Panc1 (cell line): ENCODE measurements around the gene A2M. TPM values are rescaled to one million over a fixed set of nuclear protein-coding genes. Genes with fewer than 3 reads are reported as not detected.

ENCODE experiments used
- ATAC-seq: fragments of 200-7000 bp; cut with Tn5 transposase; 2 replicates; pipeline ENCODE4 v1.9.1; 2020; ENCODE audit warnings: mild to moderate bottlenecking, moderate library complexity
- BruUV-seq: library from RNA; stranded (reverse); fragments of 400-500 nt; replicated peaks from 2 replicates; lab custom pipeline; 2021; lab: Mats Ljungman, UMichigan
- CTCF ChIA-PET: fragments of 300-600 bp; sonication (Branson Sonifier 250); formaldehyde crosslinking; loops from one replicate; lab custom pipeline; 2022; ENCODE audit warnings: antibody characterized with exemption; lab: Charles Lee
- POLR2A ChIA-PET: fragments of 300-600 bp; sonication (Branson Sonifier 250); formaldehyde crosslinking; loops from one replicate; lab custom pipeline; 2022; ENCODE audit warnings: antibody characterized with exemption; lab: Charles Lee
- DNase-seq: peaks from one replicate; pipeline ENCODE4 v3.0.0-alpha.2; 2010; ENCODE audit warnings: low read depth, low spot score
- H3K27ac ChIP-seq: 2 replicates; pipeline ENCODE4 v1.5.1; 2011; ENCODE audit warnings: mild to moderate bottlenecking, low read length, inconsistent platforms
- H3K27me3 ChIP-seq: fragments of 200-500 bp; sonication (Bioruptor generic); 2 replicates; pipeline ENCODE4 v1.6.0; 2014; ENCODE audit warnings: low read length, inconsistent platforms; ENCODE audit not compliant: control insufficient read depth, insufficient read depth
- H3K36me3 ChIP-seq: fragments of 200-500 bp; sonication (Bioruptor generic); 2 replicates; pipeline ENCODE4 v1.5.1; 2014; ENCODE audit warnings: inconsistent platforms, mild to moderate bottlenecking, low read length, moderate library complexity; ENCODE audit not compliant: control insufficient read depth, insufficient read depth
- H3K4me1 ChIP-seq: 2 replicates; pipeline ENCODE4 v1.5.1; 2011; ENCODE audit warnings: inconsistent platforms, mild to moderate bottlenecking, low read length, moderate library complexity; ENCODE audit not compliant: control insufficient read depth, insufficient read depth
- H3K4me3 ChIP-seq, 2 experiments: 2 replicates each; pipeline ENCODE4 v1.5.1; 2011 to 2012; ENCODE audit warnings: low read depth in 2 of 2, low read length in 2 of 2, mild to moderate bottlenecking in 2 of 2, inconsistent platforms in 1 of 2, moderate library complexity in 1 of 2
- H3K9me3 ChIP-seq: fragments of 200-500 bp; sonication (Bioruptor generic); 2 replicates; pipeline ENCODE4 v1.5.1; 2014; ENCODE audit warnings: low read depth, mild to moderate bottlenecking, inconsistent platforms, low read length, moderate library complexity; ENCODE audit not compliant: control insufficient read depth, insufficient read depth
- POLR2AphosphoS5 ChIP-seq: IDR thresholded peaks from 2 replicates; pipeline ENCODE4 v1.6.1; 2012; ENCODE audit warnings: mild to moderate bottlenecking, low read depth, low read length, moderate library complexity
- SIN3A ChIP-seq: IDR thresholded peaks from 2 replicates; pipeline ENCODE4 v1.6.1; 2012; ENCODE audit warnings: low read depth, mild to moderate bottlenecking, low read length, moderate library complexity, borderline replicate concordance; ENCODE audit not compliant: insufficient read depth
- TCF7L2 ChIP-seq: IDR thresholded peaks from 2 replicates; pipeline ENCODE4 v1.6.1; 2011; ENCODE audit warnings: mild to moderate bottlenecking, low read depth, low read length, inconsistent platforms
- in situ Hi-C: cut with HindIII; loops from 2 replicates; pipeline ENCODE4 v1.10.0; 2016; ENCODE audit warnings: low sequenced_read_pairs, low pct_unique_long_range_greater_than_20kb
- intact Hi-C: fragments of 100-400 bp; cut with micrococcal nuclease; formaldehyde crosslinking; loops from one replicate; pipeline ENCODE4 v1.10.0; 2022; ENCODE audit not compliant: unreplicated experiment
- total RNA-seq: library from RNA; stranded (reverse); gene quantifications from one replicate; pipeline ENCODE4 v1.2.1, GENCODE V29; 2021; ENCODE audit not compliant: unreplicated experiment
- TF ChIP-seq, protein P1 (sequence below), 2 experiments: IDR thresholded peaks; 2 replicates each; pipeline ENCODE4 v1.6.1; 2011 to 2012; ENCODE audit warnings: low read depth in 2 of 2, control low read depth in 1 of 2, low read length in 1 of 2, mild to moderate bottlenecking in 1 of 2, moderate library complexity in 1 of 2; ENCODE audit not compliant: insufficient read depth in 1 of 2
- TF ChIP-seq, protein P2 (sequence below): fragments of 450-650 bp; IDR thresholded peaks from 2 replicates; pipeline ENCODE4 v1.5.1; 2017; ENCODE audit warnings: mild to moderate bottlenecking

A2M gene
- total RNA-seq, 1 experiment from 2014 or later = 2.1 TPM

DNA sequence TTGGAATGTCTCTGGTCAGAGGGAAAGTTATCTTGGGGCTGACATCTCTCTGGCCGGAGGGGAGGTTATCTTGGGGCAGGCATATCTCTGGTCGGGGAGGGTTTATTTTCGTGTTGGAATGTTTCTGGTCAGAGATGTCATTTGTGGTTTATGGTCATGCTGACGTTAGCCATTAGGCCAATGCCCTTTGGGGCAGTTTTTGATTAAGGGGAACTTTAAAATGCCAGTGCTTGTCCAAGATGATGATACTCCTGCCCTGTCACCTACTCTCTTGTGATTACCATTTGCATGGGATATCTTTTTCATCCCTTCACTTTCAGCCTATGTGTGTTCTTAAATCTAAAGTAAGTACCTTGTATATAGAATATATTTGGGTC lies 29.0 kb upstream of the A2M start:
- in situ Hi-C loops = no loop called here
- Histone ChIP-seq H3K27me3 (no peaks in the 10 kb centered on the region), H3K36me3 (no peaks in the 10 kb centered on the region), H3K9me3 (no peaks in the 10 kb centered on the region), H3K4me3 (no peak overlapping the region), H3K4me1 (no peaks in the 10 kb centered on the region), H3K27ac (no peak overlapping the region)
- TF ChIP-seq TCF7L2 (no peak), SIN3A (no peak), POLR2AphosphoS5 (no peak)
- TF ChIP-seq, protein P1, sequence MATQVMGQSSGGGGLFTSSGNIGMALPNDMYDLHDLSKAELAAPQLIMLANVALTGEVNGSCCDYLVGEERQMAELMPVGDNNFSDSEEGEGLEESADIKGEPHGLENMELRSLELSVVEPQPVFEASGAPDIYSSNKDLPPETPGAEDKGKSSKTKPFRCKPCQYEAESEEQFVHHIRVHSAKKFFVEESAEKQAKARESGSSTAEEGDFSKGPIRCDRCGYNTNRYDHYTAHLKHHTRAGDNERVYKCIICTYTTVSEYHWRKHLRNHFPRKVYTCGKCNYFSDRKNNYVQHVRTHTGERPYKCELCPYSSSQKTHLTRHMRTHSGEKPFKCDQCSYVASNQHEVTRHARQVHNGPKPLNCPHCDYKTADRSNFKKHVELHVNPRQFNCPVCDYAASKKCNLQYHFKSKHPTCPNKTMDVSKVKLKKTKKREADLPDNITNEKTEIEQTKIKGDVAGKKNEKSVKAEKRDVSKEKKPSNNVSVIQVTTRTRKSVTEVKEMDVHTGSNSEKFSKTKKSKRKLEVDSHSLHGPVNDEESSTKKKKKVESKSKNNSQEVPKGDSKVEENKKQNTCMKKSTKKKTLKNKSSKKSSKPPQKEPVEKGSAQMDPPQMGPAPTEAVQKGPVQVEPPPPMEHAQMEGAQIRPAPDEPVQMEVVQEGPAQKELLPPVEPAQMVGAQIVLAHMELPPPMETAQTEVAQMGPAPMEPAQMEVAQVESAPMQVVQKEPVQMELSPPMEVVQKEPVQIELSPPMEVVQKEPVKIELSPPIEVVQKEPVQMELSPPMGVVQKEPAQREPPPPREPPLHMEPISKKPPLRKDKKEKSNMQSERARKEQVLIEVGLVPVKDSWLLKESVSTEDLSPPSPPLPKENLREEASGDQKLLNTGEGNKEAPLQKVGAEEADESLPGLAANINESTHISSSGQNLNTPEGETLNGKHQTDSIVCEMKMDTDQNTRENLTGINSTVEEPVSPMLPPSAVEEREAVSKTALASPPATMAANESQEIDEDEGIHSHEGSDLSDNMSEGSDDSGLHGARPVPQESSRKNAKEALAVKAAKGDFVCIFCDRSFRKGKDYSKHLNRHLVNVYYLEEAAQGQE (IDR thresholded peaks at IDR 0.05; ENCODE audit: insufficient read depth in 1 of 2, low read depth in 2 of 2, low read length in 1 of 2) = no peak
- TF ChIP-seq, protein P2, sequence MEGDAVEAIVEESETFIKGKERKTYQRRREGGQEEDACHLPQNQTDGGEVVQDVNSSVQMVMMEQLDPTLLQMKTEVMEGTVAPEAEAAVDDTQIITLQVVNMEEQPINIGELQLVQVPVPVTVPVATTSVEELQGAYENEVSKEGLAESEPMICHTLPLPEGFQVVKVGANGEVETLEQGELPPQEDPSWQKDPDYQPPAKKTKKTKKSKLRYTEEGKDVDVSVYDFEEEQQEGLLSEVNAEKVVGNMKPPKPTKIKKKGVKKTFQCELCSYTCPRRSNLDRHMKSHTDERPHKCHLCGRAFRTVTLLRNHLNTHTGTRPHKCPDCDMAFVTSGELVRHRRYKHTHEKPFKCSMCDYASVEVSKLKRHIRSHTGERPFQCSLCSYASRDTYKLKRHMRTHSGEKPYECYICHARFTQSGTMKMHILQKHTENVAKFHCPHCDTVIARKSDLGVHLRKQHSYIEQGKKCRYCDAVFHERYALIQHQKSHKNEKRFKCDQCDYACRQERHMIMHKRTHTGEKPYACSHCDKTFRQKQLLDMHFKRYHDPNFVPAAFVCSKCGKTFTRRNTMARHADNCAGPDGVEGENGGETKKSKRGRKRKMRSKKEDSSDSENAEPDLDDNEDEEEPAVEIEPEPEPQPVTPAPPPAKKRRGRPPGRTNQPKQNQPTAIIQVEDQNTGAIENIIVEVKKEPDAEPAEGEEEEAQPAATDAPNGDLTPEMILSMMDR = no peak
- DNase-seq (no peak), ATAC-seq (no peak)
- BruUV-seq = no TSS peak
- ChIA-PET CTCF (no interaction called here), POLR2A (no interaction called here)
- intact Hi-C loops = no loop called here

DNA sequence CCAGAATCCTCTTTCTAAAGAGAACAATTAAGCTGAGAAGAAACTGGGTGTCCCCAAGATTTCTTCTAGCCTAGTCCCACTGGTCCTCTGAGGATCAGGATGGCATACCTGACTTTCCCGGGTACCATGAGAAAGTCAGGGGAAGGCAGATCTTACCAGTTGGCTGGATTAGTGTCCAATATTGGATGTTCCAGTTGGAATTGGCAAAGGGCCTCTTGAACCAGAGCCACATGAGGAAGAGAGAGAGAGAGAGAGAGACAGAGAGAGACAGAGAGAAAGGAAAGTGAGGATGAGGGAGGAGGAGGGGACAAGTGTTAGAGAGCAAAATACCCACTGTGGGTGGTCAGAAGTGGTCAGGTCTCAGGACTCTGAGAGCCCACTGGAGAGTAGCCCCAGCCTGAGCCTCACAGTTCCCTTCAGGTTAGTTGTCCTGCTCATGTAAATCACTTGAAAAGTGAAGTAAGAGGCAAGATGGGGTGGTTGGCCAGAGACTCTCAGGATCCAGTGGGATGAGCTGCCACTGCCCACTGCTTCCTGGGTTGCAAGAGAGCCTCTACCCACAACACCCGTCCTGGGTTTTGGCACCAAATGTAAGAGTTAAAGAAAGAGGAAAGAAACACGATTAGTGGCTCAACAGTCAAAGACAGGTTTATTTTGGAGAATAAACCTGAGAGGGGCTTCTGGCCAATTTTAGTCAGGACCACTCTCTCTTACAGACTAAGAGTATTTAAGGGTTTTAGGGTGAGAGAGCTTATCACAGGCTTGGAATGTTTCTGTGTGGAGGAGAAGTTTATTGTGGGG lies 28.4 kb upstream of the A2M start:
- POLR2A ChIA-PET = no interaction called here
- no peak for DNase-seq
- Histone ChIP-seq H3K27me3 (no peaks in the 10 kb centered on the region), H3K9me3 (no peaks in the 10 kb centered on the region), H3K4me3 (no peak overlapping the region), H3K36me3 (no peaks in the 10 kb centered on the region), H3K4me1 (no peaks in the 10 kb centered on the region), H3K27ac (no peak overlapping the region)
- BruUV-seq = no TSS peak
- in situ Hi-C loops (no loop called here), intact Hi-C loops (no loop called here)
- CTCF ChIA-PET = no interaction called here
- no peak for ATAC-seq
- TF ChIP-seq TCF7L2 (no peak), SIN3A (no peak), POLR2AphosphoS5 (no peak)
- TF ChIP-seq, protein P1 (IDR thresholded peaks at IDR 0.05; ENCODE audit: insufficient read depth in 1 of 2, low read depth in 2 of 2, low read length in 1 of 2) = no peak
- TF ChIP-seq, protein P2 = no peak
